Right ventricle myocardium superior (tissue), 1 donor: ENCODE measurements around the gene LY6G5C. TPM values are rescaled to one million over a fixed set of nuclear protein-coding genes. Genes with fewer than 3 reads are reported as not detected.
"Not testable (repeated sequence)": the region's sequence is repeated elsewhere in the genome, so short reads cannot be mapped to it uniquely, and the experiment has no call there.

ENCODE experiments used
- ATAC-seq: fragments of 200-7000 bp; cut with Tn5 transposase; one replicate; pipeline ENCODE4 v1.9.1; 2020; ENCODE audit warnings: mild to moderate bottlenecking; ENCODE audit not compliant: poor library complexity
- DNase-seq: peaks from one replicate; pipeline ENCODE4 v3.0.0-alpha.2; 2020
- intact Hi-C: fragments of 100-400 bp; cut with DNase I; formaldehyde crosslinking; loops from one replicate; pipeline ENCODE4 v1.11.2; 2022
- total RNA-seq: library from RNA; stranded (reverse); fragmentation: NEBNext Ultra II Directional; extraction: Animal tissue kit (Norgen Biotek cat#: 25700); gene quantifications from one replicate; pipeline ENCODE4 v1.2.1, GENCODE V29; 2021
- donor health status: DM: no; HTN: yes; CAD: no; lungs with severe emphysema.

Gene LY6G5C
- total RNA-seq, 1 donor from 2014 or later, result 1.3 TPM

DNA sequence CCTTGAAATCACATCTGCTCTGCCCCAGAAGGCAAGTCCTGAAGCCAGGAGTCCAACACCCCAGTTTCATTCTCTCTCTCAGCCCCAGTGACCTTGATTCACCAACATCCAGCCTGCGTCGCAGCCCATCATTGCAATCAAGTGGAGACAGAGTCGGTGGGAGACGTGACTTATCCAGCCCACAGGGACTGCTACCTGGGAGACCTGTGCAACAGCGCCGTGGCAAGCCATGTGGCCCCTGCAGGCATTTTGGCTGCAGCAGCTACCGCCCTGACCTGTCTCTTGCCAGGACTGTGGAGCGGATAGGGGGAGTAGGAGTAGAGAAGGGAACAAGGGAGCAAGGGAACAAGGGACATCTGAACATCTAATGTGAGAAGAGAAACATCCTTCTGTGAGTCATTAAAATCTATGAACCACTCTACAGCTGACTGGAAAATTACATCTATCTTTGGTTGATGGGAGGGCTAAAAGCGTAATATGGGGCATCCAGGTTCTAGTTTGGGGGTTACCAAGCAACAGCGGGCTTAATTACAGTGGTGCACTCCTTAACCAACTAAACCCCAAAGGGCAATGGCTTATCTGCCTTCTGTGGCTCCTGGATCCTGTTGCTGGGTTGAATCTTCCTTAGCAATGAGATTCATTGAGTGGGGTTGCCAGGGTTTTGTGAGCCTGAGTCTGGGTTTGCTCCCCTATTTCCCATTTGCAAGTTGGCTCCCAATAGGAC lies 36.8 kb upstream of the LY6G5C start:
- DNase-seq, result no peak

DNA sequence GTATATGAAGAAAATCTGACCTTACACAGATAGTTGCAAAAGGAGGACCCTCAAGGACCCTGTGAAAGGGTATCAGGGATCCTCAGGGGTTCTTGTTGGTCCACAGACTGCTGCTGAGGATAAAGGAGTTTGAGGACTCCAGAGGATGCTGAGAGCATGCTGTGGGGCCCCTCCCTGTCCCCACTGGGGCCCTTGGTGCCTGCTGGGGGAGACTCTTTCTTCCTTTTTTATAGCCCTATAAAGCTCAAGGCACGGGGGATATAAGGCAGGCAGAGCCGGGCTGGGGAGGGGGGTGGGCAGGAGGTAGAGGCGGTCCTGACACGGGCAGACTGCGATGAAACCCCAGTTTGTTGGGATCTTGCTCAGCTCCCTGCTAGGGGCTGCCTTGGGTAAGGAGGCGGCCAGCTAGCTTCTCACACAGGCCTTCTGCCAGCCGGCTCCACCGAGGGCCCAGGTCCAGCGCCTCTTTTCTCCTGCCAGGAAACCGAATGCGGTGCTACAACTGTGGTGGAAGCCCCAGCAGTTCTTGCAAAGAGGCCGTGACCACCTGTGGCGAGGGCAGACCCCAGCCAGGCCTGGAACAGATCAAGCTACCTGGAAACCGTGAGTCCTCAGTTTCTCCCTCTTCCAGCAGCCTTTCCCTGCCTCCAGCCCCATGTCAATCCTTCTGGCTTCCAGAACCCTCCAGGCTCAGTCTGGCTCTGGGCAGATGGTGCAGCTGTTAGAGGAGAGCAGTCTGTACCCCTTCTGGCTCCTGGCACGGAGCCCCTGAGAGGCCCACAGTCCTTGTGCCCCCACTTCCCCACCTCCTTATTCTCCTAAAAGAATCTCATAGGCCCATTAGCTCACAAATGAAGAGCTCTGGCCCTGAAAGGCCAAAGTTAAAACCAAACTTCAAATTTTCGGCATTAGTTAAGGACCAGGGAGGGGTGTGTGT lies 34.4 kb upstream of the LY6G5C start, which contains the start of gene LY6G6D:
LY6G6D (plus strand) TSS at position 327 of the 937 bp plus-strand sequence; CDS start at position 335, 8 bp downstream.
- ATAC-seq (no peak), DNase-seq (no peak)

More for the DNA sequence above, 36.8 kb upstream of the LY6G5C start:
- ATAC-seq, result no peak
- intact Hi-C loops, result no loop called here

DNA sequence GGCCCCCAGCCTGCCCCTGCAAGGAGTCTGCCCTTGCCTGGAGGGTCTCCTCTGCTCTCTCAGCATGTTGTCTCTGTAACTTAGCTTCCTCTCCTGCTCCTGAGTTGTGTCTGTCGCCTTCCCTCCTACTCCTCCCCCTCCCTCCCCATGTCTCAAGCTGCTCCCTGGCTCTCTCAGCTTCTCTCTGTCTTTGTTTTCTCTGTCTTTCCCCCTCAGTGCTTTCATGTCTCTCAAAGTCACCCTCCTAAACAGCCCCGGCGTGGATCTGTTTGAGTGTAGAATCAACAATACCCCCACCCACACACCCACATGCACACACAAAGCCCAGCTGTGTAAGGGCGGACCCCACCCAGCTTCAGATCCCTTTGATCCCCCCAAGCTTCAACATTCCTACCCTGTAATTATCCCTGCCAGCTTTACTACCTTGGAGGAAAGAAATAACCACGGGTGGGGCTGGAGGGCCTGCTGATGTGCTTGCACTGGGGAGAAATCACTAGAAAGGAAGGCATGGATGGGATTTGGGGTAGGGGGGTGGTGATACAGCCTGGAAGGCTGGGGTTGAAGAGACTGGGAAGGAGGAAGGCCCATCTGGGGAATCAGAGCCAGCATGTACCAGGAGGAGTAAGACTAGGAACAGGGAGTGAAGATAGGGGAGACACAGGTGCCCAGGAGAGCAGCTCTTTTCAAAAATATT lies 33.3 kb upstream of the LY6G5C start:
- no peak for ATAC-seq
- intact Hi-C loops, result no loop called here
- no peak for DNase-seq

More for the DNA sequence above, 34.4 kb upstream of the LY6G5C start, which contains the start of gene LY6G6D:
- intact Hi-C loops, result no loop called here

DNA sequence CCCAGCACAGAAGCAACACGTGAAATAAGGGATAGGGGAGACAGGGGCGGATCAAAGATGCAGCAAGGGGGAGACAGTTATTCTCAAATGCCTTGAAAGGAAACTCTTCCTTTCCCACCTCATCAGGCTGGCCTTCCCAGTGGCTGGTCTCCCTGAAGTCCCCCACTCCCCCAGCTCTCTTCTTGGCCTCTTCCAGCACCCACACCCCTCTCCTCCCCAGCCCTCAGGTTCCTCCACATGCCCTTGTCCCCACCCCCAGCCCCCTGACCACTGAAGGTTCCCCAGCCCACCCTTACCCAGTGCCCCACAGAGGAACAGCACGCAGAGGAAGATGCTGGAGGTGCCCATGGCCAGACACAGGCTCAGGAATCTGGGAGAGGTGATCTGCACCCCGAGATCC lies 32.6 kb upstream of the LY6G5C start:
- ATAC-seq (no peak), DNase-seq (no peak)
- intact Hi-C loops, result no loop called here

DNA sequence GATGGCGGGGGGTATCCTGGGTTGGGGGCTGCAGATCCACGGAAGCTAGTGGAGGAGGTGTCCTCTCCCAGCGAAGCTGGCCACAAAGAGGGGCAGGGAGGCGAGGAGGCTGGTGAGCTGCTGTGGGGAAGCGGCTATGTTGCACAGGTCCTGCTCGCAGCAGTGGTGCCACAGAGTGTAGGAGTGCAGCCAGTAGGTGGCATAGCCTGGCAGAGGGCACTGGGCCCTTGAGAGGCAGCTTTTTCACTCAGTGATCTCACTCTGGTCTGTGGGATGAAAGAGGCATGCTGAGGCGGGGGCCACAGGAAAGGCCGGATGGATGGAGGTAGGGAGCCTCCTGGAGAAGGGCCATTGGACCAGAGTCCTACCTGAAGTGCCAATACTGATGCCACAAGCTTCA lies 31.4 kb upstream of the LY6G5C start:
- DNase-seq (no peak), ATAC-seq (peak; percentile 73)
- intact Hi-C loops, result no loop called here

DNA sequence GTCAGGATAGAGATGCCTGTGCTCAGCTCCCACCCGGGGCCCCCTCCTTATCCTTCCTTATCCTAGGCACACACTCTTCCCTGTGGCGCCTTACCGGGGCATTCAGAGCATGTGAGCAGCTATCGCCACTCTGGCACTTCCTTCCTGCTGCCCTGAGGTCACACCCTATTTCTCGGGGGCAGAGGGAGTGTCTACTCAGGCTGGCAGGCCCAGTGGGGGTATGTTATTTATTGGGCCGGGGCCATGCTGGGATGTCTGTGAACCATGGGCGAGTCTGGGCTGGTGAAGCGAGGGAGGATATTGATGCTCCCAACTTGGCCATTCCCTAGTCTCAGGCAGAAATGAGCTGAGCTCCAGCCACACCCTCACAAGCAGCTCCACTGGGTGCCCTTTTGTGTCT lies 30.4 kb upstream of the LY6G5C start:
- DNase-seq (no peak), ATAC-seq (peak; percentile 23)
- intact Hi-C loops, result no loop called here

DNA sequence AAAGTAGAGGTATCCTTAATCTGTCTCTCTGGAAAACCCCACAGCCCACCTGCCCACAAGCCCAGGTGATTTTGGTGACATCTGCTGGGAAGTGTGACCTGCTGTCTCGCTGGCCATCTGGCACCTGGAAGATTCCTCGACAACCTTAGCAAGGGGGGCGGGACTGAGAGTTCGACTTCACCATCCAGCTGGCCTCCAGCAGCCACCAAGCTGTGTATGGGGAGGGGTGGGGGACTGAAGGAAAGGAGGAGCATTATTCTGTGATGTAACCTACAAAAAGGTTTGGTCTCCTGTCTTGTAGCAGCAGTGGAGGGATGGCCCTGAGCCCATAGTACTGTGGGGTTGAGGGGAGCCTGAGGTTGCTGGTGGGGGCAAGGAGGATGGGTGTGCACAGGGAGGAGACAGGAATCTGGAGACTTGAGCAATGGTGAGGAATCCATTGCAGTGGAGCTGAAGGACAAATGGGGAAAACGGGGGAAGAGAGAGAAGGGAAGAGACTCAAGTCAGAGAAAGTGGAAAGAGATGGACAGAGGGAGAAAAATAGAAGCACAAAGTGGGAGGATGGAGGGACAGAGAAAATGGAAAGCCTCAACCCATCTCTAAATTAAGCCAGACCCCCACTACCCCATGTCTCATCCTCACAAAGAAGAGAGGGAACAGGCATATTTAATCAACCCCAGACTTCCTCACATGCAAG lies 29.8 kb upstream of the LY6G5C start:
- intact Hi-C loops, result no loop called here
- DNase-seq (no peak), ATAC-seq (no peak)

DNA sequence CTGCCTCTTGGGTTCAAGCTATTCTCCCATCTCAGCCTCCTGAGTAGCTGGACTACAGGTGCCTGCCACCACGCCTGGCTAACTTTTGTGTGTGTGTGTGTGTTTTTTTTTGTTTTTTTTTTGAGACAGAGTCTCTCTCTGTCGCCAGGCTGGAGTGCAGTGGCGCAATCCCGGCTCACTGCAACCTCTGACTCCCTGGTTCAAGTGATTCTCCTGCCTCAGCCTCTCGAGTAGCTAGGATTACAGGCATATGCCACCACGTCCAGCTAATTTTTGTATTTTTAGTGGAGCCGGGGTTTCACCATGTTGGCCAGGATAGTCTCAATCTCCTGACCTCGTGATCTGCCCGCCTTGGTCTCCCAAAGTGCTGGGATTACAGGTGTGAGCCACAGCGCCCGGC lies 28.3 kb upstream of the LY6G5C start:
- intact Hi-C loops, result not testable (repeated sequence)

DNA sequence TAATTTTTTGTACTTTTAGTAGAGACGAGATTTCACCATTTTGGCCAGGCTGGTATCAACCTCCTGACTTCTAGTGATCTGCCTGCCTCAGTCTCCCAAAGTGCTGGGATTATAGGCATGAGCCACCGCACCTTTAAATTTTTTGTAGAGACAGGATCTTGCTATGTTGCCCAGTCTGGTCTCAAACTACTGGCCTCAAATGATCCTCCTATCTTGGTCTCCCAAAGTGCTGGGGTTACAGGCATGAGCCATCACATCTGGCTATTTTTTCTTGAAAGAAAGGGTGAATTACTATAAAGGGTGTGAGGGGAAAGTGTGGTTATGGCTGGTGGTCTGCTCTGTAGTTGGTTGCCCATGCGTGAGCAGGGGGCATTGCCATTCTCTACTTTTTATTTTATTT lies 27.4 kb upstream of the LY6G5C start:
- intact Hi-C loops, result no loop called here
- ATAC-seq, result no peak

More for the DNA sequence above, 28.3 kb upstream of the LY6G5C start:
- not testable (repeated sequence) for ATAC-seq, DNase-seq

DNA sequence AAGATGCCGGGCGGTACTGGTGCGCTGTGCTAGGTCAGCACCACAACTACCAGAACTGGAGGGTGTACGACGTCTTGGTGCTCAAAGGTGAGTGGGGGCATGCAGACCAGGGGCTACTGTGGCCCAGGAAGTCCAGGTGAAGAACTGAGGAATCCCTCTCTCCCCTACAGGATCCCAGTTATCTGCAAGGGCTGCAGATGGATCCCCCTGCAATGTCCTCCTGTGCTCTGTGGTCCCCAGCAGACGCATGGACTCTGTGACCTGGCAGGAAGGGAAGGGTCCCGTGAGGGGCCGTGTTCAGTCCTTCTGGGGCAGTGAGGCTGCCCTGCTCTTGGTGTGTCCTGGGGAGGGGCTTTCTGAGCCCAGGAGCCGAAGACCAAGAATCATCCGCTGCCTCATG lies 26.8 kb upstream of the LY6G5C start:
- no peak for ATAC-seq
- intact Hi-C loops, result no loop called here
- DNase-seq, result no peak

More for the DNA sequence above, 27.4 kb upstream of the LY6G5C start:
- DNase-seq, result no peak

DNA sequence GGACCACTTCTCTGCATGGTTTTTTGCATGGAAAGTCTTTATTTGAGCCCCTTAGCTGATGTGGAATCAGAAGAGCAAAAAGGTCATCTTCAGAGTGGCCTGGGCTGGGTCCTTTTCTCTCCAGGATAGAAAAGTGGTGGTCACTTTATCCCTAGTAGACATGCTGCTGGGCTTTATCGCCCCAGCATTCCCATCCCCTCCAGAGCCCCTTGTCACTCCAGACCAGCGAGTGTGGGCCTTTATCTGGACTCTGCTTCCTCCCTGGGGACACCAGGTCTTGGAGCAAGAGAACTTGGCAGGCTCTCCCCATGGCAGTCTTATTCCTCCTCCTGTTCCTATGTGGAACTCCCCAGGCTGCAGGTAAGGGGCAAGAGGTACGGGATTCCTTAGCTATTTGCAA lies 25.7 kb upstream of the LY6G5C start, which contains the start of gene LY6G6F:
LY6G6F (plus strand) TSS at position 268 of the 400 bp plus-strand sequence; CDS start at position 309, 41 bp downstream.
- intact Hi-C loops, result no loop called here
- no peak for ATAC-seq
- no peak for DNase-seq

DNA sequence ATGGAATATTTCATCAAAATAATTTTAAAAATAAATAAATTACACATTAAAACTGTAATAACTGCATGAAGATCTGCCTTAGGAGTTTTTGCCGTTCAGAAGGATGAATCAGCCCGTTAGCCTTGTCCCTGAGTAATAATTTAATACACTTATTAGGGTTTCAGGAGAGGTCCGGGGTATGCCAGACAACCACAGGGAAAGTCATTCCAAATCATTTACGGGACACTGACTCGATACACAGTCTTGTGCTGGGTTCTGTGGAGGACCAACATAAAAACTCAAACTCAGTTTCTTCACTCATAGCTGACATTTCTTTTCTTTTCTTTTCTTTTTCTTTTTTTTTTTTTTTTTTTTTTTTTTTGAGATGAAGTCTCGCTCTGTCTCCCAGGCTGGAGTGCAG lies 25.1 kb upstream of the LY6G5C start:
- no peak for DNase-seq
- ATAC-seq, result no peak
- intact Hi-C loops, result no loop called here

DNA sequence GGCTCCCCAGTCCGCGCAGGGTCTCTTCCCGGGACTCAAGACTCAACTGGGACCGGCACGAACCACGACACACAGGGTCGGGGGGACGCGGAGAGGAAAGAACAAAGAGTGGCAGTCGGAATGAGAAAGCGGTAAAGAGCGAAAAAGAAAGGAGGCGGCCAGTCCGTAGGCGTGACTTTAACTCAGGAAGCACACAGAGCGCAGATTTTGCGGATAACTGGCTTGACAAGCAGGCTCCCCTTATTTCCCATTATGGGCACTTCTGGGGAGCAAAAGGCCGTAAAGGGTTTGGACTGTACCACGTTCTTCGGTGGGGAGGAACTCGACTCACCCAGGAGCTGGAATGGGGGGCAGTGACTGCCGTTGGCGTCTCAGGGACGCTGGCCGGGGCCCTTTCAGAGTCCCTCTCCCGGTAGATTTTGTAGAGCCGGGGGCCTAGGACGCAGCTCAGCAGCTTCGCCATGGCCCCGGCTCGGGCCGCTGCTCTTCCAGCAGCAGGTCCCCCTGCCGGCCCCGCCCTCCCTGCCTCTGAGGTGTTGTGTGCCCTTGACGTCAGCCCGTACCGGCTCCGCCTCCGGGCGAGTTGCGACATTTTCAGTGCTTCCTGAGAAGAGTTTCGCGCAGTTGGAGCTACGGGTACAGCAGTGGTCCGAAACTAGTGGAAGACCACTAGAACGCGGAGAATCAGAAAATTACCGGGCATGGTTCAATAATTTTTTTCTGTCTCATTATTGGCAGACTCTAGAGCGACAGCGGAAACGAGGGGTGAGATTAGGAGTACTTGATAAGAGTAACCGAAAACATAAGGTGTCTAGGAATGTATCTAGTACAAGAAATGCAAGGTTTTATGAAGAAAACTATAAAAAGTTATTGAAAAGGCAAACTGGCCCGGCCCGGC lies 22.2 kb upstream of the LY6G5C start, which contains the start of gene ABHD16A:
ABHD16A (minus strand) TSS at position 506 of the 898 bp plus-strand sequence; CDS start at position 463, 43 bp downstream.
- peak; percentile 100 for DNase-seq
- ATAC-seq, result peak; percentile 99
- intact Hi-C loops, result loop anchor here (5.0 kb wide), 1 partner anchor 34 kb away; the partner anchor contains the start of gene CLIC1

DNA sequence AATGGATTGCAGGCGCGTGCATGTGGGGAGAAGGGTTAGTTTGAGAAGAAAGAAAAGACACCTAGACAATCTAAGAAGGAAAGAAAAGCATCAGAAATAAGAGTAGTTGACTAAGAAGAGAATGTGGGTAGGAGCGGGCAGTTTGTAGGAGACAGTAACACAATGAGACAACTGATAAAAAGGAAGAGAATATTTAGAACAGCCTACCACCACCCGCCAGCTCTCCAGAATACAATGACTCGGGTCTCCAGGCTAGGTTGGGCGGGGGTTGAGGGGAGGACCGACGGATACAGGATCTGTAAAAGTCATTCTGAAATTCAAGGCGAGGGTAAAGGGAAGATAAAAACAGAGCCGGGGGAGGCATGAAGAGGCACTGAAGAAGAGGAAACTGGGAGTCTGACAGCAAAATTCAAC lies 21.5 kb upstream of the LY6G5C start:
- ATAC-seq (peak; percentile 8), DNase-seq (no peak)
- intact Hi-C loops, result loop anchor here (5.0 kb wide), 1 partner anchor 35 kb away; the partner anchor contains the start of gene CLIC1

DNA sequence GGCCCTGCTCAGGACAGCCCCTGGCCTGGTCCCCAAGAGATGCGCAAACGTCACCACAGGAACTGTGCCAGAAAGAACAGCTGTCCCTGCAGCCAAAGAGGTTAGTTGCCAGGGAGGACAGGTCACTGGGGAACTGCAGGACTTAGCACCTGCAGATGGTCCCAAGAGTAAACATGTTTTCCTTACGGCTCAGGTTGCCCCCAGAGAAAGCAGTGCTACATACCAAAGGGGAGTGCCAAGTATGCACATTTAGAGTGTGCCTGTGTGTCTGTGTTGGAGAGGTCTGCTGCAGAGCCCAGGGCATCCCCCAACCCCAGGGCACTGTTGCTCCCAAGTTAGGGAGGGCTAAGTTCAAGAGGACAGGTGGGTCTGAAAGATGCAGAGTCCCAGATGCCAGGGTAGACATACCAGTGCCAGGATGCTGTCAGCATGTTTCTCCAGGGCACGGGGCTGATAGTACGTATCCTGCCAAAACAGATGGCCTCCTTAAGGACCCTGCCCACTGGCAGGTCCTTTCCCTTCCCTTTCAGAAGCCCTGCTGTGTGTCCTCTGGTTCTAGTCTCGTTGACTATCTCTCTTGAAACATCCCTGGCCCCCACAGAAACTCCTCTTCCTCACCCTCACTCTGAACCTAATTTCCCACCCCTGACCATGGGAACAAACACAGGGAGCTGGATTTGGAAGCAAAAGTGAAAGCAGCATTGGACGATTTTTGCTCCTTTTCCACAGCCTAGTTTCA lies 21.0 kb upstream of the LY6G5C start:
- intact Hi-C loops, result loop anchor here (5.0 kb wide), 1 partner anchor 35 kb away; the partner anchor contains the start of gene CLIC1
- peak; percentile 58 for DNase-seq
- ATAC-seq, result no peak

DNA sequence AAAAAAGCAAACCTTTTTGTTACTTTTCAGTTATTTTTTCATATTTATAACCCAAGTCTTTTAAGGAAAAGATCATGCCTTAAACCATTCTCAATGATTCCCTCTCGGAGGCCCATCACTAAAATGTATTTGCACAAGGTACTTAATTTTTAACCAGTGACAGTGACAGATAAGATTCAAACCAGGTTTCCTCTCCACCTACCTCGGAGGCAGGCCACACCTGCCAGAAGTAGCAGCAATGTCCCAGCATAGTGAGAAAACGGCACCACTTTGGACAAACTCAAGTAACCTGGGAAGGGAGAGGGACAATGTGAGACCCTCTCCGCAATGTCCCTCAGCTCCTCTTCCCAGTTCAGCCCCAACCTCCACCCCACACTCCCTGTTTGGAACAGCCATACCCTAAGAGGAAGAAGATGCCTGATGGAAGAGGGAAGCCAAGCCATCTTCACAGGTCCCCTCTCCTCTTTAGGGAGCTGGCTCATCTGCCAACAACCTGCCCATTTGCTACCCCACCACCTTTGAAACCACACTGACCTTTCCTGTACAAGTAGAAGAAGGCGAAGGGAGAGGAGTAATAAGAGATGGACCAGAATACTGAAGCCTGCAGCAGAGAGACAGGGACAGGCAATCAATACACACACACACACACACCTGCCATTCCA lies 20.0 kb upstream of the LY6G5C start:
- no peak for ATAC-seq
- intact Hi-C loops, result loop anchor here (5.0 kb wide), 1 partner anchor 36 kb away; the partner anchor contains the start of gene CLIC1

More for the DNA sequence above, 20.0 kb upstream of the LY6G5C start:
- DNase-seq, result no peak
